ENCODE results near the gene PEA15. TPM values are rescaled to one million over a fixed set of nuclear protein-coding genes. Genes with fewer than 3 reads are reported as not detected.

Gene PEA15
- total RNA-seq, 1 donor from 2014 or later = 44.5 TPM

GRCh38 chr1:160189649-160190625 lies 15.2 kb upstream of the PEA15 start, which contains the start of gene CASQ1:
CASQ1 (plus strand) TSS chr1:160190575; CDS start chr1:160190752, 177 bp downstream.
- Histone ChIP-seq H3K4me3 (ENCODE audit: low read depth, low read length) (no peak within 1 kb of the TSS), H3K36me3 (ENCODE audit: control insufficient read depth, insufficient read depth, low read length) (no peaks in the 10 kb centered on the region), H3K27me3 (ENCODE audit: control insufficient read depth, insufficient read depth, low read length) (no peaks in the 10 kb centered on the region)
- FAIRE-seq (no peak), DNase-seq (ENCODE audit: low read depth) (peak; percentile 28)
- TF ChIP-seq CTCF (IDR thresholded peaks at IDR 0.05; ENCODE audit: insufficient read depth, low read length, severe bottlenecking) = no peak

GRCh38 chr1:160191756-160192155 lies 13.4 kb upstream of the PEA15 start:
- no peak overlapping the region for H3K4me3 ChIP-seq (ENCODE audit: low read depth, low read length)
- H3K27me3 ChIP-seq (ENCODE audit: control insufficient read depth, insufficient read depth, low read length) = no peaks in the 10 kb centered on the region
- DNase-seq (ENCODE audit: low read depth) (no peak), FAIRE-seq (no peak)
- no peaks in the 10 kb centered on the region for H3K36me3 ChIP-seq (ENCODE audit: control insufficient read depth, insufficient read depth, low read length)
- TF ChIP-seq CTCF (IDR thresholded peaks at IDR 0.05; ENCODE audit: insufficient read depth, low read length, severe bottlenecking) = no peak

- FAIRE-seq = no peak
- DNase-seq (ENCODE audit: low read depth) = no peak
- Histone ChIP-seq H3K27me3 (ENCODE audit: control insufficient read depth, insufficient read depth, low read length) (no peaks in the 10 kb centered on the region), H3K4me3 (ENCODE audit: low read depth, low read length) (no peak overlapping the region), H3K36me3 (ENCODE audit: control insufficient read depth, insufficient read depth, low read length) (no peaks in the 10 kb centered on the region)
- no peak for TF ChIP-seq CTCF (IDR thresholded peaks at IDR 0.05; ENCODE audit: insufficient read depth, low read length, severe bottlenecking)
These were observed 12.9 kb upstream of the PEA15 start for GRCh38 chr1:160192234-160192633.

GRCh38 chr1:160193091-160193819 lies 11.9 kb upstream of the PEA15 start:
- no peaks in the 10 kb centered on the region for H3K36me3 ChIP-seq (ENCODE audit: control insufficient read depth, insufficient read depth, low read length)
- DNase-seq (ENCODE audit: low read depth) = peak; percentile 74
- no peak overlapping the region for H3K4me3 ChIP-seq (ENCODE audit: low read depth, low read length)
- no peaks in the 10 kb centered on the region for H3K27me3 ChIP-seq (ENCODE audit: control insufficient read depth, insufficient read depth, low read length)
- no peak for FAIRE-seq
- peak; percentile 89 for TF ChIP-seq CTCF (IDR thresholded peaks at IDR 0.05; ENCODE audit: insufficient read depth, low read length, severe bottlenecking)

- no peak overlapping the region for H3K4me3 ChIP-seq (ENCODE audit: low read depth, low read length)
- no peaks in the 10 kb centered on the region for H3K27me3 ChIP-seq (ENCODE audit: control insufficient read depth, insufficient read depth, low read length)
- no peak for DNase-seq (ENCODE audit: low read depth)
- no peaks in the 10 kb centered on the region for H3K36me3 ChIP-seq (ENCODE audit: control insufficient read depth, insufficient read depth, low read length)
- peak; percentile 98 for FAIRE-seq
- TF ChIP-seq CTCF (IDR thresholded peaks at IDR 0.05; ENCODE audit: insufficient read depth, low read length, severe bottlenecking) = no peak
These were observed 11.1 kb upstream of the PEA15 start for GRCh38 chr1:160193832-160194736.

All from bronchial epithelial cell (primary cell).